GM21360 (cell line): ENCODE measurements around the gene METTL8.

Experiments used
- ATAC-seq: cut with Tn5 transposase; IDR thresholded peaks from one replicate; pipeline ENCODE4 v1.9.1; 2021; ENCODE audit warnings: mild to moderate bottlenecking, moderate library complexity; ENCODE audit not compliant: unreplicated experiment

METTL8 gene

GRCh38 chr2:171433763-171434012 is at the start of gene METTL8:
METTL8 (minus strand) TSS chr2:171433990; CDS start chr2:171392185, 41,805 bp downstream.
- ATAC-seq: no peak

GRCh38 chr2:171482877-171483276 is 49.1 kb upstream of the METTL8 start:
- no peak for ATAC-seq

- ATAC-seq: no peak
Measured at GRCh38 chr2:171482308-171482707, 48.5 kb upstream of the METTL8 start.

GRCh38 chr2:171480908-171481307 is 47.1 kb upstream of the METTL8 start:
- ATAC-seq: no peak

GRCh38 chr2:171479154-171479814 is 45.5 kb upstream of the METTL8 start:
- peak; percentile 59 for ATAC-seq

- ATAC-seq: no peak
Measured at GRCh38 chr2:171478345-171478744, 44.6 kb upstream of the METTL8 start.

- ATAC-seq: no peak
Measured at GRCh38 chr2:171475979-171476378, 42.2 kb upstream of the METTL8 start.

- no peak for ATAC-seq
Measured at GRCh38 chr2:171470129-171470528, 36.3 kb upstream of the METTL8 start.

GRCh38 chr2:171469176-171469575 is 35.4 kb upstream of the METTL8 start:
- ATAC-seq: no peak

GRCh38 chr2:171460537-171460936 is 26.7 kb upstream of the METTL8 start:
- no peak for ATAC-seq

- ATAC-seq: no peak
Measured at GRCh38 chr2:171459498-171459897, 25.7 kb upstream of the METTL8 start.

GRCh38 chr2:171452773-171453172 is 19.0 kb upstream of the METTL8 start:
- no peak for ATAC-seq

GRCh38 chr2:171451074-171451473 is 17.3 kb upstream of the METTL8 start:
- ATAC-seq: no peak

- no peak for ATAC-seq
Measured at GRCh38 chr2:171447675-171448074, 13.9 kb upstream of the METTL8 start.

GRCh38 chr2:171441470-171441869 is 7.7 kb upstream of the METTL8 start:
- ATAC-seq: no peak

- no peak for ATAC-seq
Measured at GRCh38 chr2:171436307-171436706, 2.5 kb upstream of the METTL8 start.

GRCh38 chr2:171434013-171434989 is 511 bp upstream of the METTL8 start, which contains the start of gene DCAF17:
DCAF17 (plus strand) TSS chr2:171434226; CDS start chr2:171434578, 352 bp downstream.
- peak; percentile 87 for ATAC-seq

GRCh38 chr2:171432969-171433762 is 624 bp downstream of the METTL8 start:
- ATAC-seq: no peak

- no peak for ATAC-seq
Measured at GRCh38 chr2:171432206-171432968, 1.4 kb downstream of the METTL8 start.

- no peak for ATAC-seq
Measured at GRCh38 chr2:171431677-171432167, 2.1 kb downstream of the METTL8 start.
